Ramos (cell line): ENCODE results near the gene PPP1R1C.

Source experiments
- in situ Hi-C: fragments of 300-500 bp; cut with MboI; formaldehyde crosslinking; loops from one replicate; pipeline ENCODE4 v1.14.3; 2022; ENCODE audit warnings: low sequenced_read_pairs; ENCODE audit not compliant: unreplicated experiment

PPP1R1C gene

GRCh38 chr2:182055993-182056392, 70.3 kb downstream of the PPP1R1C start:
- in situ Hi-C loops: no loop called here

GRCh38 chr2:182057002-182057401, 71.3 kb downstream of the PPP1R1C start:
- in situ Hi-C loops: no loop called here

GRCh38 chr2:182058056-182058455, 72.4 kb downstream of the PPP1R1C start:
- in situ Hi-C loops: no loop called here

GRCh38 chr2:182061739-182062138, 76.1 kb downstream of the PPP1R1C start:
- in situ Hi-C loops: no loop called here

- in situ Hi-C loops: no loop called here
These were observed 76.8 kb downstream of the PPP1R1C start for GRCh38 chr2:182062329-182062972.

- in situ Hi-C loops: no loop called here
These were observed 78.5 kb downstream of the PPP1R1C start for GRCh38 chr2:182064019-182064778.

- in situ Hi-C loops: no loop called here
These were observed 80.9 kb downstream of the PPP1R1C start for GRCh38 chr2:182066400-182067087.

GRCh38 chr2:182067393-182067792, 81.7 kb downstream of the PPP1R1C start:
- in situ Hi-C loops: no loop called here

- in situ Hi-C loops: no loop called here
These were observed 83.2 kb downstream of the PPP1R1C start for GRCh38 chr2:182068811-182069210.

- in situ Hi-C loops: no loop called here
These were observed 83.8 kb downstream of the PPP1R1C start for GRCh38 chr2:182069416-182069815.

- in situ Hi-C loops: no loop called here
These were observed 84.3 kb downstream of the PPP1R1C start for GRCh38 chr2:182069908-182070307.

- in situ Hi-C loops: no loop called here
These were observed 85.1 kb downstream of the PPP1R1C start for GRCh38 chr2:182070736-182071135.

- in situ Hi-C loops: no loop called here
These were observed 87.2 kb downstream of the PPP1R1C start for GRCh38 chr2:182072861-182073260.

- in situ Hi-C loops: no loop called here
These were observed 88.0 kb downstream of the PPP1R1C start for GRCh38 chr2:182073613-182074012.

- in situ Hi-C loops: no loop called here
These were observed 91.4 kb downstream of the PPP1R1C start for GRCh38 chr2:182077023-182077422.

- in situ Hi-C loops: no loop called here
These were observed 91.9 kb downstream of the PPP1R1C start for GRCh38 chr2:182077448-182078142.

GRCh38 chr2:182078988-182079602, 93.4 kb downstream of the PPP1R1C start:
- in situ Hi-C loops: no loop called here

GRCh38 chr2:182080493-182080892, 94.8 kb downstream of the PPP1R1C start:
- in situ Hi-C loops: no loop called here

GRCh38 chr2:182081602-182082260, 96.1 kb downstream of the PPP1R1C start:
- in situ Hi-C loops: no loop called here
